GM15510 (cell line): ENCODE results near the gene DSC2.

Experiments used
- POLR2A ChIP-seq: IDR thresholded peaks from 3 replicates; pipeline ENCODE4 v1.6.1; 2011; ENCODE audit warnings: borderline replicate concordance; ENCODE audit not compliant: insufficient read length; ENCODE audit errors: extremely low read depth

DSC2 gene

GRCh38 chr18:31061945-31062344 is 40.3 kb downstream of the DSC2 start:
- TF ChIP-seq POLR2A = no peak

- TF ChIP-seq POLR2A = no peak
These were observed 43.3 kb downstream of the DSC2 start for GRCh38 chr18:31058897-31059296.

GRCh38 chr18:31057917-31058316 is 44.3 kb downstream of the DSC2 start:
- no peak for TF ChIP-seq POLR2A

- TF ChIP-seq POLR2A = no peak
These were observed 45.2 kb downstream of the DSC2 start for GRCh38 chr18:31057051-31057450.

- no peak for TF ChIP-seq POLR2A
These were observed 45.9 kb downstream of the DSC2 start for GRCh38 chr18:31056296-31056695.

GRCh38 chr18:31050635-31051034 is 51.6 kb downstream of the DSC2 start:
- TF ChIP-seq POLR2A = no peak

- TF ChIP-seq POLR2A = no peak
These were observed 53.0 kb downstream of the DSC2 start for GRCh38 chr18:31049189-31049588.

- no peak for TF ChIP-seq POLR2A
These were observed 54.0 kb downstream of the DSC2 start for GRCh38 chr18:31048216-31048615.

- no peak for TF ChIP-seq POLR2A
These were observed 55.3 kb downstream of the DSC2 start for GRCh38 chr18:31046916-31047315.

GRCh38 chr18:31045599-31045998 is 56.6 kb downstream of the DSC2 start:
- TF ChIP-seq POLR2A = no peak

GRCh38 chr18:31044926-31045325 is 57.3 kb downstream of the DSC2 start:
- no peak for TF ChIP-seq POLR2A

GRCh38 chr18:31043709-31044108 is 58.5 kb downstream of the DSC2 start:
- no peak for TF ChIP-seq POLR2A

GRCh38 chr18:31042406-31043181 is 59.6 kb downstream of the DSC2 start, which contains the start of gene DSC3:
DSC3 (minus strand) TSS chr18:31042742; CDS start chr18:31042660, 82 bp downstream.
- TF ChIP-seq POLR2A = no peak

GRCh38 chr18:31042084-31042405 is 60.2 kb downstream of the DSC2 start:
- TF ChIP-seq POLR2A = no peak

GRCh38 chr18:31041271-31042083 is 60.7 kb downstream of the DSC2 start:
- no peak for TF ChIP-seq POLR2A
